Colonic mucosa (tissue), 4 donors: ENCODE results near the gene MBD6. TPM values are rescaled to one million over a fixed set of nuclear protein-coding genes. Genes with fewer than 3 reads are reported as not detected.

Source experiments
- DNase-seq: peaks from one replicate; pipeline ENCODE4 v3.0.0-alpha.2; 2020
- H3K27ac ChIP-seq: fragments of 200-600 bp; one replicate; pipeline ENCODE4 v1.8.0; 2021
- H3K27me3 ChIP-seq: fragments of 200-600 bp; one replicate; pipeline ENCODE4 v1.8.0; 2021
- H3K36me3 ChIP-seq: fragments of 200-600 bp; one replicate; pipeline ENCODE4 v1.8.0; 2021
- H3K4me1 ChIP-seq: fragments of 200-600 bp; one replicate; pipeline ENCODE4 v1.8.0; 2021; ENCODE audit warnings: mild to moderate bottlenecking
- H3K4me3 ChIP-seq: fragments of 200-600 bp; one replicate; pipeline ENCODE4 v1.8.0; 2021
- H3K9ac ChIP-seq, 2 donors: one replicate each; pipeline ENCODE4 v1.7.0; 2013; ENCODE audit warnings: control low read depth in 2 of 2, low read depth in 2 of 2, low read length in 2 of 2
- H3K9me3 ChIP-seq: fragments of 200-600 bp; one replicate; pipeline ENCODE4 v1.8.0; 2021
- CTCF ChIP-seq: fragments of 200-600 bp; IDR thresholded peaks from one replicate; pipeline ENCODE4 v1.8.0; 2022; ENCODE audit warnings: antibody characterized with exemption, mild to moderate bottlenecking
- intact Hi-C: fragments of 100-400 bp; cut with DNase I; formaldehyde crosslinking; loops from one replicate; pipeline ENCODE4 v1.14.1; 2022
- total RNA-seq, 2 donors: library from RNA; stranded (reverse); fragmentation: NEBNext Ultra II Directional in 1 of 2; extraction: Animal tissue kit (Norgen Biotek cat#: 25700) in 1 of 2; gene quantifications; one replicate each; pipeline ENCODE4 v1.2.1, GENCODE V29; 2021
- donor health status: healthy.
- donor health status: DM: no; HTN: no; CAD: no.
- donor health status: DM: no; HTN: no; CAD: no.

MBD6 gene
- total RNA-seq, 2 donors from 2014 or later: 95.4 to 133 TPM

- no peaks in the 10 kb centered on the region for H3K36me3 ChIP-seq
- peak overlapping the region; percentile 30 for H3K4me3 ChIP-seq
- H3K9me3 ChIP-seq: no peaks in the 10 kb centered on the region
- DNase-seq: no peak
- intact Hi-C loops: no loop called here
- peak overlapping the region; percentile 63 to 68 for H3K9ac ChIP-seq
- TF ChIP-seq CTCF: no peak
- H3K27me3 ChIP-seq: peaks cover 35% of the 10 kb centered on the region
- H3K27ac ChIP-seq: peak overlapping the region; percentile 73
- no peaks in the 10 kb centered on the region for H3K4me1 ChIP-seq
Measured at GRCh38 chr12:57477710-57478681, 44.6 kb upstream of the MBD6 start.

GRCh38 chr12:57479043-57479375 is 43.6 kb upstream of the MBD6 start:
- H3K9me3 ChIP-seq: no peaks in the 10 kb centered on the region
- H3K9ac ChIP-seq: peak overlapping the region; percentile 31 to 46
- H3K4me3 ChIP-seq: no peak overlapping the region
- H3K27me3 ChIP-seq: peaks cover 25% of the 10 kb centered on the region
- no peaks in the 10 kb centered on the region for H3K4me1 ChIP-seq
- no peaks in the 10 kb centered on the region for H3K36me3 ChIP-seq
- DNase-seq: no peak
- intact Hi-C loops: no loop called here
- no peak for TF ChIP-seq CTCF
- peak overlapping the region; percentile 73 for H3K27ac ChIP-seq

- TF ChIP-seq CTCF: no peak
- Histone ChIP-seq H3K36me3 (no peaks in the 10 kb centered on the region), H3K9me3 (no peaks in the 10 kb centered on the region), H3K27me3 (peaks cover 21% of the 10 kb centered on the region), H3K27ac (peak within 1 kb of the TSS; percentile 73), H3K9ac (peak within 1 kb of the TSS; percentile 46 to 68), H3K4me3 (no peak within 1 kb of the TSS), H3K4me1 (no peaks in the 10 kb centered on the region)
- intact Hi-C loops: no loop called here
- DNase-seq: no peak
Measured at GRCh38 chr12:57479376-57480115, 43.1 kb upstream of the MBD6 start, which contains the start of gene ARHGAP9. Gene ARHGAP9, minus strand, starts transcription at chr12:57479866. Its CDS starts 460 bp downstream, at chr12:57479406.

GRCh38 chr12:57481671-57482070 is 41.0 kb upstream of the MBD6 start:
- Histone ChIP-seq H3K9me3 (no peaks in the 10 kb centered on the region), H3K27me3 (peaks cover 1% of the 10 kb centered on the region), H3K27ac (no peak overlapping the region), H3K36me3 (no peaks in the 10 kb centered on the region), H3K9ac (no peak overlapping the region), H3K4me3 (no peak overlapping the region), H3K4me1 (no peaks in the 10 kb centered on the region)
- DNase-seq: no peak
- intact Hi-C loops: no loop called here
- no peak for TF ChIP-seq CTCF

- Histone ChIP-seq H3K36me3 (no peaks in the 10 kb centered on the region), H3K27me3 (no peaks in the 10 kb centered on the region), H3K4me1 (peaks cover under 1% of the 10 kb centered on the region), H3K27ac (no peak overlapping the region), H3K4me3 (no peak overlapping the region), H3K9ac (no peak overlapping the region), H3K9me3 (no peaks in the 10 kb centered on the region)
- no peak for DNase-seq
- no peak for TF ChIP-seq CTCF
- intact Hi-C loops: no loop called here
Measured at GRCh38 chr12:57483466-57483865, 39.2 kb upstream of the MBD6 start.
